ENCODE results near the gene CRELD2.

Gene CRELD2

DNA sequence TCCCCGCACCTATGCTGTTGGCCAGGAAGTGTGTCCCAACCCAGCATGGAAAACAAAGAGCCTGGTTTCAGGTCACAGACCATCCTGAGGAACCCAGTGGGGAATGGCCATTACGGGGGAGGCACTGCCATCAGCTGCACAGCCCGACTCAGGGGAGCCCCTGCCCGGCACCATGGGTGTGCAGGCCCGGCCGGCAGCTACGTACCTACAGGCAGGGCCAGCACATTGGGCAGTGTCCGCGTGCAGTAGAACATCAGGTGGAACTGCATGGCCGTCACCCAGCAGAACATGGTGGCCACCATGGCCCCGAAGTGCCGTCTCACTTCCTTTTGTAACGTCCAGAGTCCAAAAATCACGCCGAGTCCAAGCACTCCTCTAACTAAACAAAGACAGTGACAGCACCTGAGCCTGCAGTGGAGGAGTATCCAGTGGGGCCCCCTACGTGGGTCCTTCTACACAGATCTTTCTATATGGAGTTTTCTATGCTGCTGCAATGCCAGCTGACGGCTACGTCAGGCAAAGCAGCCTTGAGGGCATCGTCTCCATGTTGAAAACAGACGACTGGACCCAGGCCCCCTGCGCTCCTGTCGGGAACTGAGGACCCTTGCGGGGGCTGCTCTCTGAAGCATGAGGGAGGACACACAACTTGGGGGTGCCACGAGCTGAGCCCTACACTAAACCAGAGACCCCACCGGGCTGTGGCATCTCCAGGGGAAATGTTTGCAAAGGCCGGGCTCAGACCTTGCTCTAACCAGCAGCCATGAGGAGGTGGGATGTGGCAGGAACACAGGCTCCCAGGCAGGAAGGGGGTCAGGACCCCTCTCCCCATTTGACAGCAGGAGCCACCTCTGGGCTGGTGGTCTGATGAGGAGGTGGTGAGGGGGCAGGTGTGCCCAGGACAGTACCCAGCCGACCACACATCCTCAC, 7.9 kb upstream of the CRELD2 start:
- CTCF ChIA-PET = no interaction called here
- Histone ChIP-seq H3K4me3 (ENCODE audit: low read depth, low read length) (no peak overlapping the region), H3K36me3 (ENCODE audit: control insufficient read depth in 2 of 2, insufficient read depth in 1 of 2, low read length in 2 of 2) (peaks cover 9 to 74% of the 10 kb centered on the region in 2 experiments; a peak in 2 of 3 replicates), H3K4me1 (ENCODE audit: control insufficient read depth, insufficient read depth, low read length) (no peaks in the 10 kb centered on the region), H3K27ac (ENCODE audit: extremely low read depth, low read depth, low read length) (no peak overlapping the region), H3K9me3 (ENCODE audit: control insufficient read depth, insufficient read depth, low read depth, low read length) (no peaks in the 10 kb centered on the region)
- POLR2A ChIA-PET = no interaction called here
- TF ChIP-seq ZNF530 (tag by site-specific recombination; IDR thresholded peaks at IDR 0.05; ENCODE audit: low read depth) (no peak), ZNF398 (tag by site-specific recombination; IDR thresholded peaks at IDR 0.05) (no peak), ZNF48 (tag by site-specific recombination; IDR thresholded peaks at IDR 0.05) (no peak), ZNF610 (tag by site-specific recombination; IDR thresholded peaks at IDR 0.05; ENCODE audit: borderline replicate concordance) (no peak), ZBTB26 (tag by site-specific recombination; optimal IDR thresholded peaks at IDR 0.05) (no peak), FEZF1 (tag by site-specific recombination; IDR thresholded peaks at IDR 0.05) (no peak), ZNF169 (tag by site-specific recombination; IDR thresholded peaks at IDR 0.05) (no peak), ZNF544 (tag by site-specific recombination; IDR thresholded peaks at IDR 0.05) (no peak), ZNF2 (tag by site-specific recombination; IDR thresholded peaks at IDR 0.05) (no peak), ZNF146 (tag by site-specific recombination; IDR thresholded peaks at IDR 0.05) (no peak), ZNF114 (tag by site-specific recombination; IDR thresholded peaks at IDR 0.05) (no peak), INSM2 (tag by site-specific recombination; IDR thresholded peaks at IDR 0.05) (no peak), ZSCAN16 (tag by site-specific recombination; IDR thresholded peaks at IDR 0.05) (no peak), ZNF510 (tag by site-specific recombination; IDR thresholded peaks at IDR 0.05; ENCODE audit: insufficient replicate concordance) (no peak), ZNF366 (tag by site-specific recombination; conservative IDR thresholded peaks at IDR 0.05) (no peak), ZNF26 (tag by site-specific recombination; IDR thresholded peaks at IDR 0.05) (no peak), ZNF16 (tag by site-specific recombination; IDR thresholded peaks at IDR 0.05; ENCODE audit: low read depth) (no peak), ZNF121 (tag by site-specific recombination; IDR thresholded peaks at IDR 0.05) (no peak), ZNF23 (tag by site-specific recombination; IDR thresholded peaks at IDR 0.05; ENCODE audit: borderline replicate concordance) (no peak)
- TF ChIP-seq, protein P1, sequence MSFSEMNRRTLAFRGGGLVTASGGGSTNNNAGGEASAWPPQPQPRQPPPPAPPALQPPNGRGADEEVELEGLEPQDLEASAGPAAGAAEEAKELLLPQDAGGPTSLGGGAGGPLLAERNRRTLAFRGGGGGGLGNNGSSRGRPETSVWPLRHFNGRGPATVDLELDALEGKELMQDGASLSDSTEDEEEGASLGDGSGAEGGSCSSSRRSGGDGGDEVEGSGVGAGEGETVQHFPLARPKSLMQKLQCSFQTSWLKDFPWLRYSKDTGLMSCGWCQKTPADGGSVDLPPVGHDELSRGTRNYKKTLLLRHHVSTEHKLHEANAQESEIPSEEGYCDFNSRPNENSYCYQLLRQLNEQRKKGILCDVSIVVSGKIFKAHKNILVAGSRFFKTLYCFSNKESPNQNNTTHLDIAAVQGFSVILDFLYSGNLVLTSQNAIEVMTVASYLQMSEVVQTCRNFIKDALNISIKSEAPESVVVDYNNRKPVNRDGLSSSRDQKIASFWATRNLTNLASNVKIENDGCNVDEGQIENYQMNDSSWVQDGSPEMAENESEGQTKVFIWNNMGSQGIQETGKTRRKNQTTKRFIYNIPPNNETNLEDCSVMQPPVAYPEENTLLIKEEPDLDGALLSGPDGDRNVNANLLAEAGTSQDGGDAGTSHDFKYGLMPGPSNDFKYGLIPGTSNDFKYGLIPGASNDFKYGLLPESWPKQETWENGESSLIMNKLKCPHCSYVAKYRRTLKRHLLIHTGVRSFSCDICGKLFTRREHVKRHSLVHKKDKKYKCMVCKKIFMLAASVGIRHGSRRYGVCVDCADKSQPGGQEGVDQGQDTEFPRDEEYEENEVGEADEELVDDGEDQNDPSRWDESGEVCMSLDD (tag by site-specific recombination; IDR thresholded peaks at IDR 0.05) = no peak

Measured in HEK293 (cell line).